Parietal lobe (tissue), 1 donor: ENCODE results near the gene C11orf91. TPM values are rescaled to one million over a fixed set of nuclear protein-coding genes. Genes with fewer than 3 reads are reported as not detected.

Experiments used
- total RNA-seq: library from RNA; depleted of rRNA; stranded (reverse); fragments of >200 nt; gene quantifications from one replicate; pipeline ENCODE4 v1.2.3, GENCODE V29; 2014

The C11orf91 gene
- not detected for total RNA-seq

GRCh38 chr11:33700502-33701271, at the start of gene C11orf91:
TSS of gene C11orf91 (minus strand) at chr11:33700826. CDS start at chr11:33700740, 86 bp downstream.

DNA sequence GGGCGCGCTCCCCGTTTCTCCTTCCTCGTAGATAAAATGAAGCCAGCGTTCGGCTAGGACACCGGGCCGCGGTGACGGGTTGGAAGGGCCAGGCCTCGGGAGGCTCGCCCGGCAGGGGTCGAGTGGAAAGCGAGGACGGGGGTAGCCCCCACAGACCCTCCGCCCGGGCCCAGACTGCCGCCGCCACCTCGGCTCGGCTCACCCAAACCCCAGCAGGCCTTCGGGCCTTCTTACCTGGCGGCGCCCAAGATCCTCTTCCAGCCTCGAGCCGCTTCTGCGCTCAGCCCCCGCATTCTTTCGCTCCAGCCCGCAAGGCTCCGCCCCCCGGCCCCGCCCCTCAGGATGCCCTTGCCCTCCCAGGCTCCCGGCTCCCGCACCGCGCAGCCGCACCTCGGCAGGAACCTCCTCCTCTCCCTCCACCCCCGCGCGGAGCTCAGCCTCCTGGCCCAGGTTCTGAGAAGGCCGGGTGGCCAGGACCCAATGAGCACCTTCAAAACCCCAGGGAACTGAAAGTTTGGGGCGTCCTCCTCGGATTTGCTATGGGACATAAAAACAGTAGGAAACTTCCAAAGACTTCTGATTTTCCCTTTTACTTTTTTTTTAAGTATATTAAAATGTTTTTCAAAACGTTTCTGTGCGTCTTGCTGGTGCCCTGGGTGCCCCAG, 35.7 kb upstream of the C11orf91 start, which contains the start of gene CD59:
Gene CD59 (minus strand): TSS at position 276 of the 665 bp plus-strand sequence. CDS start 13,978 bp downstream, outside the sequence.

Other genes with a start within 250 kb of the C11orf91 start
- gene CD59, start 35.6 kb upstream of the C11orf91 start, total RNA-seq = 33.8 TPM
- 78.6 TPM for gene FBXO3, start 73.7 kb upstream of the C11orf91 start, total RNA-seq
- gene LMO2, start 191.2 kb upstream of the C11orf91 start, total RNA-seq = 12.2 TPM